ENCODE results near the gene TMEM134.

DNA sequence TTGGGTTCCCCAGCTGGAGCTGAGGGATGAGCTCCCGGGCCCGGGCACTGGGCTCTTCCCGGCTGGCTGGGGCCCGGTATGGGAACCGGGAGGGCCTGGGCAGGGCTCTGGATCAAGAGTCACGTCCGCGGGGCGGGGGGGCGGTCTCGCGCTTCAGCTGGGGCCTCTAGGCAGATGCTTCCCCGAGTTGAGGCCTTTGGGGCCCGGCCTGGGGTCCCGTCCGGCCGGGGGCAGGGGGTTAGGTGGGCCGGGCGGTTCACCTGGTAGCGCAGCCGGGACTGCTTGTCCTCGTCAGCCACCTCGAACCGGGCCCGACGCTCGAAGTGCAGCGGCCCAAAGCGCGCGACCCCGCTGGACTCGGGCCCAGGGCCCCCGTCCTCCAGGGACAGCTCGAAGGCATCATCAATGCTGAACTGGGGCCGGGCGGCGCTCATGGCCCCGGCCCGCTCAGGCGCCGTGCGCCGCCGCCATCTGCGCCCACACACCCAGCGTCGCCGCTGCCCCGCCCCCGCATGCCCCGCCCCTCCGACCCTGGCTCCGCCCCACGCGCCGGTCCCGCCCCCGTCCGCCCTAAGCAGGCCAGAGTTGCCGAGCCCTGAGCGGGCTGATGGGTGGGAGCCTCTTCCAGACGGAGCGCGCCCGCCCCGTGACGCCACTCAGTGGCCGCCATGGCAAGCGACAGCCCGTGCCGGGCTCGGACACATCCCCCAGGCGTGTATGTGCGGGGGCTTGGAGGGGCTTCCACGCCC is at the start of gene TMEM134:
- TF ChIP-seq, protein P1, sequence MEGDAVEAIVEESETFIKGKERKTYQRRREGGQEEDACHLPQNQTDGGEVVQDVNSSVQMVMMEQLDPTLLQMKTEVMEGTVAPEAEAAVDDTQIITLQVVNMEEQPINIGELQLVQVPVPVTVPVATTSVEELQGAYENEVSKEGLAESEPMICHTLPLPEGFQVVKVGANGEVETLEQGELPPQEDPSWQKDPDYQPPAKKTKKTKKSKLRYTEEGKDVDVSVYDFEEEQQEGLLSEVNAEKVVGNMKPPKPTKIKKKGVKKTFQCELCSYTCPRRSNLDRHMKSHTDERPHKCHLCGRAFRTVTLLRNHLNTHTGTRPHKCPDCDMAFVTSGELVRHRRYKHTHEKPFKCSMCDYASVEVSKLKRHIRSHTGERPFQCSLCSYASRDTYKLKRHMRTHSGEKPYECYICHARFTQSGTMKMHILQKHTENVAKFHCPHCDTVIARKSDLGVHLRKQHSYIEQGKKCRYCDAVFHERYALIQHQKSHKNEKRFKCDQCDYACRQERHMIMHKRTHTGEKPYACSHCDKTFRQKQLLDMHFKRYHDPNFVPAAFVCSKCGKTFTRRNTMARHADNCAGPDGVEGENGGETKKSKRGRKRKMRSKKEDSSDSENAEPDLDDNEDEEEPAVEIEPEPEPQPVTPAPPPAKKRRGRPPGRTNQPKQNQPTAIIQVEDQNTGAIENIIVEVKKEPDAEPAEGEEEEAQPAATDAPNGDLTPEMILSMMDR (conservative IDR thresholded peaks at IDR 0.05; ENCODE audit: low read depth, low read length), result peak; percentile 66
- TF ChIP-seq EZH2 (IDR thresholded peaks at IDR 0.05; ENCODE audit: borderline replicate concordance, low read depth, low read length, poor library complexity, severe bottlenecking), result no peak

Data from A673 (cell line).